SK-MEL-5 (cell line): ENCODE results near the gene RFK. TPM values are rescaled to one million over a fixed set of nuclear protein-coding genes. Genes with fewer than 3 reads are reported as not detected.
A peak's percentile ranks its signal among the peaks of the same experiment; 100 is the strongest.
"Not testable (repeated sequence)": the region's sequence is repeated elsewhere in the genome, so short reads cannot be mapped to it uniquely, and the experiment has no call there.

Source experiments
- DNase-seq: peaks from one replicate; pipeline ENCODE4 v3.0.0-alpha.2; 2016; ENCODE audit warnings: low read depth, low spot score
- in situ Hi-C: cut with HindIII; loops from 2 replicates; pipeline ENCODE4 v1.10.0; 2016; ENCODE audit warnings: low sequenced_read_pairs, high pct_unique_total_duplicates, low pct_unique_long_range_greater_than_20kb
- polyA plus RNA-seq, 2 experiments: library from polyadenylated mRNA; depleted of rRNA; stranded (reverse); fragments of >200 nt; gene quantifications; 2 replicates each; pipeline ENCODE4 v1.2.3, GENCODE V29; 2015
- total RNA-seq: library from RNA; depleted of rRNA; stranded (reverse); fragments of >200 nt; shearing (Covaris generic); gene quantifications from 2 replicates; pipeline ENCODE4 v1.2.3, GENCODE V29; 2014; rRNA removed

The RFK gene
- total RNA-seq = 33.5 and 35.9 TPM in 2 replicates
- 27.6 and 33.8 TPM in 2 replicates for polyA plus RNA-seq (2015; cell fraction: cytosol; rRNA removed)
- polyA plus RNA-seq (2015; cell fraction: nucleus; rRNA removed) = 6.1 and 8.9 TPM in 2 replicates

GRCh38 chr9:76394195-76394959 lies at the start of gene RFK:
RFK (minus strand) TSS chr9:76394426; CDS start chr9:76394171, 255 bp downstream.
- peak; percentile 93 for DNase-seq
- in situ Hi-C loops = no loop called here

GRCh38 chr9:76443887-76444286 lies 49.7 kb upstream of the RFK start:
- DNase-seq = no peak
- in situ Hi-C loops = no loop called here

GRCh38 chr9:76441551-76442322 lies 47.5 kb upstream of the RFK start:
- no peak for DNase-seq
- in situ Hi-C loops = no loop called here

GRCh38 chr9:76438841-76439588 lies 44.8 kb upstream of the RFK start:
- no peak for DNase-seq
- in situ Hi-C loops = no loop called here

GRCh38 chr9:76437017-76437699 lies 42.9 kb upstream of the RFK start:
- DNase-seq, in situ Hi-C loops: not testable (repeated sequence)

GRCh38 chr9:76434897-76435296 lies 40.7 kb upstream of the RFK start:
- in situ Hi-C loops, DNase-seq: not testable (repeated sequence)

GRCh38 chr9:76433836-76434235 lies 39.6 kb upstream of the RFK start:
- no peak for DNase-seq
- in situ Hi-C loops = no loop called here

GRCh38 chr9:76433406-76433805 lies 39.2 kb upstream of the RFK start:
- no peak for DNase-seq
- in situ Hi-C loops = no loop called here

GRCh38 chr9:76431601-76432000 lies 37.4 kb upstream of the RFK start:
- in situ Hi-C loops = no loop called here
- no peak for DNase-seq

GRCh38 chr9:76426807-76427419 lies 32.7 kb upstream of the RFK start:
- in situ Hi-C loops = no loop called here
- DNase-seq = no peak

GRCh38 chr9:76425677-76426453 lies 31.6 kb upstream of the RFK start:
- in situ Hi-C loops = no loop called here
- no peak for DNase-seq

- DNase-seq = no peak
- in situ Hi-C loops = no loop called here
Measured at GRCh38 chr9:76424491-76424890, 30.3 kb upstream of the RFK start.

GRCh38 chr9:76423216-76424177 lies 29.3 kb upstream of the RFK start:
- no peak for DNase-seq
- in situ Hi-C loops = no loop called here

GRCh38 chr9:76419782-76420380 lies 25.7 kb upstream of the RFK start:
- peak; percentile 72 for DNase-seq
- in situ Hi-C loops = no loop called here

GRCh38 chr9:76417394-76417793 lies 23.2 kb upstream of the RFK start:
- in situ Hi-C loops = no loop called here
- DNase-seq = no peak
